B cell (primary cell): ENCODE results near the gene REEP6. TPM values are rescaled to one million over a fixed set of nuclear protein-coding genes. Genes with fewer than 3 reads are reported as not detected.

Source experiments
- ATAC-seq: fragments of 200-7000 bp; cut with Tn5 transposase; one replicate; pipeline ENCODE4 v1.10.0; 2021; ENCODE audit warnings: low read depth, mild to moderate bottlenecking, moderate number of reproducible peaks, moderate library complexity
- CTCF ChIA-PET: fragments of 350-600 bp; sonication (Branson Sonifier 250); formaldehyde crosslinking; loops from one replicate; lab custom pipeline; 2021; ENCODE audit warnings: antibody characterized with exemption, inconsistent platforms; lab: Charles Lee
- POLR2A ChIA-PET: fragments of 350-600 bp; sonication (Branson Sonifier 250); formaldehyde crosslinking; loops from one replicate; lab custom pipeline; 2021; ENCODE audit warnings: antibody characterized with exemption; lab: Charles Lee
- DNase-seq: peaks from one replicate; pipeline ENCODE4 v3.0.0; 2013
- H2AFZ ChIP-seq: 2 replicates; pipeline ENCODE4 v1.6.1; 2012; ENCODE audit warnings: mild to moderate bottlenecking, low read depth, low read length; ENCODE audit not compliant: insufficient read depth, poor library complexity, severe bottlenecking
- H3K27ac ChIP-seq, 2 donors: 1 replicate in 1 of 2; 2 replicates in 1 of 2; pipeline ENCODE4 v1.5.1; 2012 to 2013; ENCODE audit warnings: low read length in 2 of 2, mild to moderate bottlenecking in 2 of 2, moderate library complexity in 1 of 2
- H3K27me3 ChIP-seq, 4 experiments: fragments of 200-600 bp in 1 of 4; sonication (generic) in 1 of 4; replicated peaks in 1 of 4; 1 replicate in 2 of 4; 2 replicates in 2 of 4; pipeline versions ENCODE4 v1.6.1 to v1.7.0; 2013 to 2016; ENCODE audit warnings: low read length in 3 of 4, mild to moderate bottlenecking in 2 of 4, mixed read lengths in 1 of 4, moderate library complexity in 1 of 4; ENCODE audit not compliant: insufficient read depth in 4 of 4, control insufficient read depth in 3 of 4; ENCODE audit errors: control extremely low read depth in 1 of 4
- H3K36me3 ChIP-seq, 2 experiments: replicated peaks in 1 of 2; 1 replicate in 1 of 2; 2 replicates in 1 of 2; pipeline versions ENCODE4 v1.6.1 to v1.7.1; 2013; ENCODE audit warnings: low read length in 1 of 2; ENCODE audit not compliant: insufficient read depth in 2 of 2, control insufficient read depth in 1 of 2; ENCODE audit errors: control extremely low read depth in 1 of 2, extremely low read depth in 1 of 2
- H3K4me1 ChIP-seq, 2 donors: fragments of 200-600 bp in 1 of 2; sonication (generic) in 1 of 2; 1 replicate in 1 of 2; 2 replicates in 1 of 2; pipeline versions ENCODE4 v1.5.1 to v1.6.1; 2013 to 2017; ENCODE audit warnings: low read length in 2 of 2; ENCODE audit not compliant: control insufficient read depth in 2 of 2, insufficient read depth in 2 of 2
- H3K4me2 ChIP-seq: replicated peaks from 2 replicates; pipeline ENCODE3; 2012; ENCODE audit warnings: mild to moderate bottlenecking, low read depth, low read length; ENCODE audit not compliant: poor library complexity, severe bottlenecking
- H3K4me3 ChIP-seq, 5 experiments: fragments of 200-600 bp in 1 of 5; sonication (generic) in 1 of 5; 1 replicate in 3 of 5; 2 replicates in 2 of 5; pipeline versions ENCODE4 v1.5.1 to v1.7.0; 2011 to 2016; ENCODE audit warnings: low read length in 4 of 5, mild to moderate bottlenecking in 4 of 5, low read depth in 2 of 5, control low read depth in 1 of 5, moderate library complexity in 1 of 5; ENCODE audit not compliant: insufficient read depth in 1 of 5; ENCODE audit errors: control extremely low read depth in 1 of 5, extremely low read depth in 1 of 5
- H3K79me2 ChIP-seq: fragments of 200-600 bp; sonication (generic); one replicate; pipeline ENCODE4 v1.6.0; 2016; ENCODE audit warnings: low read length; ENCODE audit not compliant: control insufficient read depth, insufficient read depth
- H3K9ac ChIP-seq: fragments of 200-600 bp; sonication (generic); 2 replicates; pipeline ENCODE4 v1.6.1; 2017; ENCODE audit warnings: mild to moderate bottlenecking, low read length, moderate library complexity
- H3K9me3 ChIP-seq, 3 donors: one replicate each; pipeline versions ENCODE4 v1.6.1 to v1.7.1; 2013; ENCODE audit warnings: low read length in 2 of 3; ENCODE audit not compliant: control insufficient read depth in 2 of 3, insufficient read depth in 1 of 3; ENCODE audit errors: control extremely low read depth in 1 of 3
- H4K20me1 ChIP-seq: 2 replicates; pipeline ENCODE4 v1.6.0; 2012; ENCODE audit warnings: mild to moderate bottlenecking, low read length; ENCODE audit not compliant: insufficient read depth, control insufficient read depth, poor library complexity, severe bottlenecking
- H3K27ac Mint-ChIP-seq: one replicate; pipeline ENCODE4 v1.8.0; 2021; ENCODE audit warnings: mixed read lengths
- H3K27me3 Mint-ChIP-seq: one replicate; pipeline ENCODE4 v1.8.0; 2021; ENCODE audit warnings: mixed read lengths
- H3K4me1 Mint-ChIP-seq: one replicate; pipeline ENCODE4 v1.8.0; 2021; ENCODE audit warnings: mixed read lengths
- H3K4me3 Mint-ChIP-seq: one replicate; pipeline ENCODE4 v1.8.0; 2021; ENCODE audit warnings: mixed read lengths
- H3K9me3 Mint-ChIP-seq: one replicate; pipeline ENCODE4 v1.8.0; 2022; ENCODE audit warnings: mixed read lengths; ENCODE audit not compliant: insufficient read depth
- EZH2 ChIP-seq: IDR thresholded peaks from 2 replicates; pipeline ENCODE4 v1.6.1; 2012; ENCODE audit warnings: borderline replicate concordance, low read depth, mild to moderate bottlenecking, moderate library complexity, low read length; ENCODE audit not compliant: insufficient read depth, poor library complexity, severe bottlenecking
- WGBS: methylation state at CpG from one replicate; pipeline ENCODE4 v1.1.5; 2013; ENCODE audit warnings: missing lambda C conversion rate; ENCODE audit not compliant: insufficient coverage; 5-methylcytosine and 5-hydroxymethylcytosine counted together
- intact Hi-C: fragments of 100-400 bp; cut with micrococcal nuclease; formaldehyde crosslinking; loops from one replicate; pipeline ENCODE4 v1.10.0; 2022
- polyA plus RNA-seq: library from polyadenylated mRNA; depleted of rRNA; stranded (reverse); fragments of >200 nt; gene quantifications from 2 replicates; pipeline ENCODE4 v1.2.3, GENCODE V29; 2012
- total RNA-seq, 2 donors: library from RNA; stranded (reverse); fragments of 120-200 nt in 1 of 2; gene quantifications; 1 replicate in 1 of 2; 2 replicates in 1 of 2; pipeline versions ENCODE4 v1.2.3 to v1.2.4, GENCODE V29; 2013 to 2022
- TF ChIP-seq, protein P1 (sequence below): fragments of 200-600 bp; IDR thresholded peaks from one replicate; pipeline ENCODE4 v1.8.0; 2022; ENCODE audit warnings: antibody characterized with exemption, mild to moderate bottlenecking

REEP6 gene
- total and polyA plus RNA-seq, 2 donors (not counting 1 experiment from before 2014, with no cell fraction given): 0.64 to 1.1 TPM

- H3K4me3 Mint-ChIP-seq: peak within 1 kb of the TSS; percentile 67
- ATAC-seq: no peak
Observed at GRCh38 chr19:1523412-1524286, 32.7 kb downstream of the REEP6 start, which contains the start of gene PLK5. TSS of gene PLK5 (plus strand) at chr19:1524077. CDS start at chr19:1526997, 2,920 bp downstream.

More at GRCh38 chr19:1523412-1524286, 32.7 kb downstream of the REEP6 start, which contains the start of gene PLK5:
- intact Hi-C loops: no loop called here
- ChIA-PET CTCF (no interaction called here), POLR2A (no interaction called here)
- no peak within 1 kb of the TSS for H3K9ac ChIP-seq
- peaks cover 0 to 9% (median 0%) of the 10 kb centered on the region in 3 donors for H3K9me3 ChIP-seq
- H3K79me2 ChIP-seq: no peaks in the 10 kb centered on the region
- no peaks in the 10 kb centered on the region for H4K20me1 ChIP-seq
- WGBS: 14% methylated on average over 92 of the region's 92 CpGs
- Mint-ChIP-seq H3K27me3 (peaks cover 35% of the 10 kb centered on the region), H3K4me1 (peaks cover 7% of the 10 kb centered on the region), H3K9me3 (no peaks in the 10 kb centered on the region), H3K27ac (peak within 1 kb of the TSS; percentile 42)
- H3K27ac ChIP-seq: no peak within 1 kb of the TSS
- peaks cover 0 to 40% (median 16%) of the 10 kb centered on the region in 4 experiments for H3K27me3 ChIP-seq
- no peak within 1 kb of the TSS for H2AFZ ChIP-seq
- peak within 1 kb of the TSS; percentile 32 for H3K4me2 ChIP-seq
- H3K4me1 ChIP-seq: peaks cover 3 to 8% of the 10 kb centered on the region in 2 donors
- H3K4me3 ChIP-seq: no peak within 1 kb of the TSS
- TF ChIP-seq EZH2: no peak
- TF ChIP-seq, protein P1, sequence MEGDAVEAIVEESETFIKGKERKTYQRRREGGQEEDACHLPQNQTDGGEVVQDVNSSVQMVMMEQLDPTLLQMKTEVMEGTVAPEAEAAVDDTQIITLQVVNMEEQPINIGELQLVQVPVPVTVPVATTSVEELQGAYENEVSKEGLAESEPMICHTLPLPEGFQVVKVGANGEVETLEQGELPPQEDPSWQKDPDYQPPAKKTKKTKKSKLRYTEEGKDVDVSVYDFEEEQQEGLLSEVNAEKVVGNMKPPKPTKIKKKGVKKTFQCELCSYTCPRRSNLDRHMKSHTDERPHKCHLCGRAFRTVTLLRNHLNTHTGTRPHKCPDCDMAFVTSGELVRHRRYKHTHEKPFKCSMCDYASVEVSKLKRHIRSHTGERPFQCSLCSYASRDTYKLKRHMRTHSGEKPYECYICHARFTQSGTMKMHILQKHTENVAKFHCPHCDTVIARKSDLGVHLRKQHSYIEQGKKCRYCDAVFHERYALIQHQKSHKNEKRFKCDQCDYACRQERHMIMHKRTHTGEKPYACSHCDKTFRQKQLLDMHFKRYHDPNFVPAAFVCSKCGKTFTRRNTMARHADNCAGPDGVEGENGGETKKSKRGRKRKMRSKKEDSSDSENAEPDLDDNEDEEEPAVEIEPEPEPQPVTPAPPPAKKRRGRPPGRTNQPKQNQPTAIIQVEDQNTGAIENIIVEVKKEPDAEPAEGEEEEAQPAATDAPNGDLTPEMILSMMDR: no peak
- no peaks in the 10 kb centered on the region for H3K36me3 ChIP-seq
- DNase-seq: no peak
